ENCODE measurements around the gene BUD23. TPM values are rescaled to one million over a fixed set of nuclear protein-coding genes. Genes with fewer than 3 reads are reported as not detected.

BUD23 gene
- total RNA-seq, 2 donors from 2014 or later, result 34.3 to 43.3 TPM

GRCh38 chr7:73668103-73668885 is 15.1 kb upstream of the BUD23 start:
- TF ChIP-seq CTCF (IDR thresholded peaks at IDR 0.05) (no peak), POLR2A (IDR thresholded peaks at IDR 0.05) (no peak)
- H3K9me3 ChIP-seq, result no peaks in the 10 kb centered on the region
- H3K36me3 ChIP-seq (replicated peaks in 1 of 2; ENCODE audit: insufficient read depth in 1 of 2, low read depth in 2 of 2), result no peaks in the 10 kb centered on the region
- WGBS, 2 donors, result 1 to 3% methylated on average over 9 to 21 of the region's 52 CpGs
- H3K4me3 ChIP-seq, result peak overlapping the region; percentile 29 to 61
- H3K27ac ChIP-seq, result peak overlapping the region in 3 of 4 donors; percentile 59 to 68 (median 65)
- DNase-seq (peak in 1 of 4 donors; percentile 16), ATAC-seq (peak; percentile 9)
- H3K4me1 ChIP-seq, result peaks cover 21% of the 10 kb centered on the region
- H3K27me3 ChIP-seq, result no peaks in the 10 kb centered on the region
- intact Hi-C loops (cut with DNase I), result no loop called here

- ATAC-seq (no peak), DNase-seq (no peak)
- WGBS, 2 donors, result 9 to 17% methylated on average over 5 of the region's 5 CpGs
- Histone ChIP-seq H3K27ac (peak overlapping the region in 3 of 4 donors; percentile 59 to 68 (median 65)), H3K36me3 (replicated peaks in 1 of 2; ENCODE audit: insufficient read depth in 1 of 2, low read depth in 2 of 2) (no peaks in the 10 kb centered on the region), H3K9me3 (no peaks in the 10 kb centered on the region), H3K4me1 (peaks cover 21% of the 10 kb centered on the region), H3K4me3 (peak overlapping the region in 1 of 2 donors; percentile 29), H3K27me3 (no peaks in the 10 kb centered on the region)
- intact Hi-C loops (cut with DNase I), result no loop called here
- no peak for TF ChIP-seq CTCF (IDR thresholded peaks at IDR 0.05)
- no peak for TF ChIP-seq POLR2A (IDR thresholded peaks at IDR 0.05)
Measured at GRCh38 chr7:73668886-73669230, 14.5 kb upstream of the BUD23 start.

GRCh38 chr7:73669288-73669701 is 14.1 kb upstream of the BUD23 start:
- Histone ChIP-seq H3K4me3 (no peak overlapping the region), H3K27me3 (no peaks in the 10 kb centered on the region), H3K27ac (peak overlapping the region in 3 of 4 donors; percentile 59 to 68 (median 65)), H3K36me3 (replicated peaks in 1 of 2; ENCODE audit: insufficient read depth in 1 of 2, low read depth in 2 of 2) (no peaks in the 10 kb centered on the region), H3K9me3 (no peaks in the 10 kb centered on the region), H3K4me1 (peaks cover 21% of the 10 kb centered on the region)
- intact Hi-C loops (cut with DNase I), result no loop called here
- DNase-seq (peak in 3 of 4 donors; percentile 46 to 60 (median 50)), ATAC-seq (peak; percentile 13)
- 51 to 68% methylated on average over 3 to 19 of the region's 19 CpGs for WGBS, 2 donors
- TF ChIP-seq CTCF (IDR thresholded peaks at IDR 0.05), result no peak
- peak in 2 of 3 donors; percentile 38 to 56 for TF ChIP-seq POLR2A (IDR thresholded peaks at IDR 0.05)

GRCh38 chr7:73669858-73670385 is 13.5 kb upstream of the BUD23 start:
- H3K4me3 ChIP-seq, result no peak overlapping the region
- TF ChIP-seq CTCF (IDR thresholded peaks at IDR 0.05) (no peak), POLR2A (IDR thresholded peaks at IDR 0.05) (no peak)
- no peaks in the 10 kb centered on the region for H3K36me3 ChIP-seq (replicated peaks in 1 of 2; ENCODE audit: insufficient read depth in 1 of 2, low read depth in 2 of 2)
- H3K9me3 ChIP-seq, result no peaks in the 10 kb centered on the region
- intact Hi-C loops (cut with DNase I), result loop anchor here (5.0 to 10.0 kb wide), 2 partner anchors 48 to 55 kb away; partner anchors contain the start of gene MLXIPL
- DNase-seq (no peak), ATAC-seq (no peak)
- peaks cover 21% of the 10 kb centered on the region for H3K4me1 ChIP-seq
- H3K27me3 ChIP-seq, result no peaks in the 10 kb centered on the region
- 85% methylated on average over 6 to 12 of the region's 12 CpGs for WGBS, 2 donors
- H3K27ac ChIP-seq, result peak overlapping the region in 2 of 4 donors; percentile 59 to 68
